H1 (cell line): ENCODE data around the gene SEMA4D.

Experiments
- POLR2A ChIP-seq, 2 experiments: IDR thresholded peaks; 1 replicate in 1 of 2; 2 replicates in 1 of 2; pipeline ENCODE4 v1.6.1; 2011; ENCODE audit warnings: low read depth in 2 of 2, low read length in 2 of 2, mild to moderate bottlenecking in 2 of 2; ENCODE audit errors: control extremely low read depth in 1 of 2
- TEAD4 ChIP-seq: IDR thresholded peaks from 2 replicates; pipeline ENCODE4 v1.6.1; 2012; ENCODE audit warnings: low read depth, low read length, inconsistent platforms, mixed read lengths
- TF ChIP-seq, protein P1 (sequence below): fragments of 300-600 bp; sonication (generic); IDR thresholded peaks from 2 replicates; pipeline ENCODE4 v1.7.1; 2012; ENCODE audit warnings: low read length, moderate library complexity, mild to moderate bottlenecking, inconsistent platforms; ENCODE audit not compliant: insufficient replicate concordance
- TF ChIP-seq, protein P2 (sequence below), 3 experiments: IDR thresholded peaks; 1 replicate in 2 of 3; 2 replicates in 1 of 3; pipeline versions ENCODE4 v1.5.1 to v1.6.1; 2011; ENCODE audit warnings: low read length in 3 of 3, mild to moderate bottlenecking in 3 of 3, inconsistent platforms in 2 of 3, low read depth in 1 of 3, moderate library complexity in 1 of 3; ENCODE audit not compliant: insufficient read depth in 1 of 3; ENCODE audit errors: control extremely low read depth in 1 of 3

DNA sequence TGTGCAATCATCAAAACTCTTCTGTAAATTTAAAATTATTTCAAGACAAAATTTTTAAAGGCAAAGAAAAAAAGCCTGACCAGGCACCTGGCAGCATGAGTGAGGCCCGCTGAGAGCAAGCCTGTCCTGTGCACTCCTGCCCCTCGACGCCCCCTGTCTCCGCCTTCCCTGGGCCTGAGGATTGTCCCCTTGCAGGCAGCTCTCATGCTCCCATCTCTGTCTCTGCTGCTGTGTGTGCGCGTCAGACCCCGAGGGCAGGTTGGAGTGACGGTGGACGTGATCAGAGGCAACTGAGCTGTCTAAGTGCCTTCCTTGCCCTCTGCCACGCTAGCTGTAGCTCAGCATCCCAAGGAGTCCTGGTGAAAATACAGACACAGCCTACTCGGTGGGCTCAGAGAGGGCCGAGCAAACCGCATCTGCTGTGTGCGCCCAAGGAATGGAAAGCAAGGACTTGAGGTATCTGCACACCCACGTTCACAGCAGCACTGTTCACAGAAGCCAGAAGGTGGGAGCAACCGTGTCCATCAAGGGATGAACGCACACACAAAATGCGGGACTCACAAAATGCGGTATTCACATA lies 114.1 kb downstream of the SEMA4D start:
- TF ChIP-seq POLR2A (IDR thresholded peaks at IDR 0.05; ENCODE audit: control extremely low read depth in 1 of 2, low read depth in 2 of 2, low read length in 2 of 2) (no peak), TEAD4 (no peak)
- TF ChIP-seq, protein P1, sequence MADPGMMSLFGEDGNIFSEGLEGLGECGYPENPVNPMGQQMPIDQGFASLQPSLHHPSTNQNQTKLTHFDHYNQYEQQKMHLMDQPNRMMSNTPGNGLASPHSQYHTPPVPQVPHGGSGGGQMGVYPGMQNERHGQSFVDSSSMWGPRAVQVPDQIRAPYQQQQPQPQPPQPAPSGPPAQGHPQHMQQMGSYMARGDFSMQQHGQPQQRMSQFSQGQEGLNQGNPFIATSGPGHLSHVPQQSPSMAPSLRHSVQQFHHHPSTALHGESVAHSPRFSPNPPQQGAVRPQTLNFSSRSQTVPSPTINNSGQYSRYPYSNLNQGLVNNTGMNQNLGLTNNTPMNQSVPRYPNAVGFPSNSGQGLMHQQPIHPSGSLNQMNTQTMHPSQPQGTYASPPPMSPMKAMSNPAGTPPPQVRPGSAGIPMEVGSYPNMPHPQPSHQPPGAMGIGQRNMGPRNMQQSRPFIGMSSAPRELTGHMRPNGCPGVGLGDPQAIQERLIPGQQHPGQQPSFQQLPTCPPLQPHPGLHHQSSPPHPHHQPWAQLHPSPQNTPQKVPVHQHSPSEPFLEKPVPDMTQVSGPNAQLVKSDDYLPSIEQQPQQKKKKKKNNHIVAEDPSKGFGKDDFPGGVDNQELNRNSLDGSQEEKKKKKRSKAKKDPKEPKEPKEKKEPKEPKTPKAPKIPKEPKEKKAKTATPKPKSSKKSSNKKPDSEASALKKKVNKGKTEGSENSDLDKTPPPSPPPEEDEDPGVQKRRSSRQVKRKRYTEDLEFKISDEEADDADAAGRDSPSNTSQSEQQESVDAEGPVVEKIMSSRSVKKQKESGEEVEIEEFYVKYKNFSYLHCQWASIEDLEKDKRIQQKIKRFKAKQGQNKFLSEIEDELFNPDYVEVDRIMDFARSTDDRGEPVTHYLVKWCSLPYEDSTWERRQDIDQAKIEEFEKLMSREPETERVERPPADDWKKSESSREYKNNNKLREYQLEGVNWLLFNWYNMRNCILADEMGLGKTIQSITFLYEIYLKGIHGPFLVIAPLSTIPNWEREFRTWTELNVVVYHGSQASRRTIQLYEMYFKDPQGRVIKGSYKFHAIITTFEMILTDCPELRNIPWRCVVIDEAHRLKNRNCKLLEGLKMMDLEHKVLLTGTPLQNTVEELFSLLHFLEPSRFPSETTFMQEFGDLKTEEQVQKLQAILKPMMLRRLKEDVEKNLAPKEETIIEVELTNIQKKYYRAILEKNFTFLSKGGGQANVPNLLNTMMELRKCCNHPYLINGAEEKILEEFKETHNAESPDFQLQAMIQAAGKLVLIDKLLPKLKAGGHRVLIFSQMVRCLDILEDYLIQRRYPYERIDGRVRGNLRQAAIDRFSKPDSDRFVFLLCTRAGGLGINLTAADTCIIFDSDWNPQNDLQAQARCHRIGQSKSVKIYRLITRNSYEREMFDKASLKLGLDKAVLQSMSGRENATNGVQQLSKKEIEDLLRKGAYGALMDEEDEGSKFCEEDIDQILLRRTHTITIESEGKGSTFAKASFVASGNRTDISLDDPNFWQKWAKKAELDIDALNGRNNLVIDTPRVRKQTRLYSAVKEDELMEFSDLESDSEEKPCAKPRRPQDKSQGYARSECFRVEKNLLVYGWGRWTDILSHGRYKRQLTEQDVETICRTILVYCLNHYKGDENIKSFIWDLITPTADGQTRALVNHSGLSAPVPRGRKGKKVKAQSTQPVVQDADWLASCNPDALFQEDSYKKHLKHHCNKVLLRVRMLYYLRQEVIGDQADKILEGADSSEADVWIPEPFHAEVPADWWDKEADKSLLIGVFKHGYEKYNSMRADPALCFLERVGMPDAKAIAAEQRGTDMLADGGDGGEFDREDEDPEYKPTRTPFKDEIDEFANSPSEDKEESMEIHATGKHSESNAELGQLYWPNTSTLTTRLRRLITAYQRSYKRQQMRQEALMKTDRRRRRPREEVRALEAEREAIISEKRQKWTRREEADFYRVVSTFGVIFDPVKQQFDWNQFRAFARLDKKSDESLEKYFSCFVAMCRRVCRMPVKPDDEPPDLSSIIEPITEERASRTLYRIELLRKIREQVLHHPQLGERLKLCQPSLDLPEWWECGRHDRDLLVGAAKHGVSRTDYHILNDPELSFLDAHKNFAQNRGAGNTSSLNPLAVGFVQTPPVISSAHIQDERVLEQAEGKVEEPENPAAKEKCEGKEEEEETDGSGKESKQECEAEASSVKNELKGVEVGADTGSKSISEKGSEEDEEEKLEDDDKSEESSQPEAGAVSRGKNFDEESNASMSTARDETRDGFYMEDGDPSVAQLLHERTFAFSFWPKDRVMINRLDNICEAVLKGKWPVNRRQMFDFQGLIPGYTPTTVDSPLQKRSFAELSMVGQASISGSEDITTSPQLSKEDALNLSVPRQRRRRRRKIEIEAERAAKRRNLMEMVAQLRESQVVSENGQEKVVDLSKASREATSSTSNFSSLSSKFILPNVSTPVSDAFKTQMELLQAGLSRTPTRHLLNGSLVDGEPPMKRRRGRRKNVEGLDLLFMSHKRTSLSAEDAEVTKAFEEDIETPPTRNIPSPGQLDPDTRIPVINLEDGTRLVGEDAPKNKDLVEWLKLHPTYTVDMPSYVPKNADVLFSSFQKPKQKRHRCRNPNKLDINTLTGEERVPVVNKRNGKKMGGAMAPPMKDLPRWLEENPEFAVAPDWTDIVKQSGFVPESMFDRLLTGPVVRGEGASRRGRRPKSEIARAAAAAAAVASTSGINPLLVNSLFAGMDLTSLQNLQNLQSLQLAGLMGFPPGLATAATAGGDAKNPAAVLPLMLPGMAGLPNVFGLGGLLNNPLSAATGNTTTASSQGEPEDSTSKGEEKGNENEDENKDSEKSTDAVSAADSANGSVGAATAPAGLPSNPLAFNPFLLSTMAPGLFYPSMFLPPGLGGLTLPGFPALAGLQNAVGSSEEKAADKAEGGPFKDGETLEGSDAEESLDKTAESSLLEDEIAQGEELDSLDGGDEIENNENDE: no peak
- TF ChIP-seq, protein P2, sequence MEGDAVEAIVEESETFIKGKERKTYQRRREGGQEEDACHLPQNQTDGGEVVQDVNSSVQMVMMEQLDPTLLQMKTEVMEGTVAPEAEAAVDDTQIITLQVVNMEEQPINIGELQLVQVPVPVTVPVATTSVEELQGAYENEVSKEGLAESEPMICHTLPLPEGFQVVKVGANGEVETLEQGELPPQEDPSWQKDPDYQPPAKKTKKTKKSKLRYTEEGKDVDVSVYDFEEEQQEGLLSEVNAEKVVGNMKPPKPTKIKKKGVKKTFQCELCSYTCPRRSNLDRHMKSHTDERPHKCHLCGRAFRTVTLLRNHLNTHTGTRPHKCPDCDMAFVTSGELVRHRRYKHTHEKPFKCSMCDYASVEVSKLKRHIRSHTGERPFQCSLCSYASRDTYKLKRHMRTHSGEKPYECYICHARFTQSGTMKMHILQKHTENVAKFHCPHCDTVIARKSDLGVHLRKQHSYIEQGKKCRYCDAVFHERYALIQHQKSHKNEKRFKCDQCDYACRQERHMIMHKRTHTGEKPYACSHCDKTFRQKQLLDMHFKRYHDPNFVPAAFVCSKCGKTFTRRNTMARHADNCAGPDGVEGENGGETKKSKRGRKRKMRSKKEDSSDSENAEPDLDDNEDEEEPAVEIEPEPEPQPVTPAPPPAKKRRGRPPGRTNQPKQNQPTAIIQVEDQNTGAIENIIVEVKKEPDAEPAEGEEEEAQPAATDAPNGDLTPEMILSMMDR (IDR thresholded peaks at IDR 0.05; ENCODE audit: control extremely low read depth in 1 of 3, insufficient read depth in 1 of 3, low read depth in 1 of 3, low read length in 3 of 3): no peak
